GM12875 (cell line): ENCODE measurements around the gene CD9.

Experiments
- H3K4me3 ChIP-seq: one replicate; pipeline ENCODE4 v1.5.1; 2011; ENCODE audit warnings: low read depth, low read length, control low read depth
- CTCF ChIP-seq: IDR thresholded peaks from 2 replicates; pipeline ENCODE4 v1.5.1; 2011; ENCODE audit warnings: low read depth, mild to moderate bottlenecking, control low read depth, inconsistent platforms, low read length, moderate library complexity, borderline replicate concordance; ENCODE audit not compliant: insufficient read depth

Gene CD9

GRCh38 chr12:6280053-6280469 lies 79.9 kb downstream of the CD9 start:
- no peak overlapping the region for H3K4me3 ChIP-seq
- no peak for TF ChIP-seq CTCF

- no peak overlapping the region for H3K4me3 ChIP-seq
- no peak for TF ChIP-seq CTCF
These were observed 80.5 kb downstream of the CD9 start for GRCh38 chr12:6280672-6281071.

GRCh38 chr12:6281081-6281809 lies 81.0 kb downstream of the CD9 start:
- TF ChIP-seq CTCF: no peak
- no peak overlapping the region for H3K4me3 ChIP-seq

- TF ChIP-seq CTCF: no peak
These were observed 82.2 kb downstream of the CD9 start for GRCh38 chr12:6282453-6282840.

GRCh38 chr12:6284273-6284672 lies 84.1 kb downstream of the CD9 start:
- no peak overlapping the region for H3K4me3 ChIP-seq
- TF ChIP-seq CTCF: no peak

More at GRCh38 chr12:6282453-6282840, 82.2 kb downstream of the CD9 start:
- H3K4me3 ChIP-seq: no peak overlapping the region

GRCh38 chr12:6285063-6285477 lies 84.9 kb downstream of the CD9 start:
- peak; percentile 80 for TF ChIP-seq CTCF
- H3K4me3 ChIP-seq: no peak overlapping the region
